ENCODE data around the gene ATP2B2.

DNA sequence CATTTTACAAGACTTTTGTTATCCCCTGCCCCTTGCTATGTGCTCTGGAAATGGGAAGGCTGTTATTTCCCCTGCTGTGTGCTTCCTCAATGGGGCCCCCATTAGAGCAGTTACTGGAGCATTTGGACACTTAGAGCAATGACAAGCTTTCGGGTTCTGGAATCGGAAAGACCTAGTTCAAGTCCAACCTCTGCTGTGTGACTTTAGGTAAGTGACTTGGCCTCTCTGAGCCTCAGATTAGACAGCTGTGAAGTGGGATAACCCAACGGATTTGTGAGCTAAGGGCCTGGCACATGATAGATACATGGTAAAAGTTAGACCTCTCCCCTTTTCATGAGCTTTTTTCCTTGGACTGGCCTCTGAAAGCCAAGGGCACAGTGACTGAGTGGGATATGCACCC lies 100.5 kb downstream of the ATP2B2 start:
- TF ChIP-seq JUNB (CRISPR knock-in tag; conservative IDR thresholded peaks at IDR 0.05), result no peak
- no peak for TF ChIP-seq TRIM24 (IDR thresholded peaks at IDR 0.05)
- no peak for TF ChIP-seq MAFK (IDR thresholded peaks at IDR 0.05; ENCODE audit: low read length)
- TF ChIP-seq FOXA1 (IDR thresholded peaks at IDR 0.05; ENCODE audit: borderline replicate concordance), result no peak
- TF ChIP-seq, protein P1, sequence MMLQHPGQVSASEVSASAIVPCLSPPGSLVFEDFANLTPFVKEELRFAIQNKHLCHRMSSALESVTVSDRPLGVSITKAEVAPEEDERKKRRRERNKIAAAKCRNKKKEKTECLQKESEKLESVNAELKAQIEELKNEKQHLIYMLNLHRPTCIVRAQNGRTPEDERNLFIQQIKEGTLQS (IDR thresholded peaks at IDR 0.05), result no peak
- TF ChIP-seq, protein P1 (CRISPR knock-in tag; conservative IDR thresholded peaks at IDR 0.05), result no peak
- TF ChIP-seq MAZ (CRISPR knock-in tag; conservative IDR thresholded peaks at IDR 0.05 in 1 of 2, IDR thresholded peaks at IDR 0.05 in 1 of 2), result no peak
- no peak for TF ChIP-seq EP300 (IDR thresholded peaks at IDR 0.05; ENCODE audit: low read length)
- no peak for TF ChIP-seq SIN3A (IDR thresholded peaks at IDR 0.05; ENCODE audit: borderline replicate concordance in 2 of 2, control insufficient read depth in 1 of 2, low read depth in 2 of 2, low read length in 2 of 2)
- no peak for TF ChIP-seq MCM5 (IDR thresholded peaks at IDR 0.05; ENCODE audit: low read depth)
- TF ChIP-seq FOS (IDR thresholded peaks at IDR 0.05; ENCODE audit: extremely low read depth, insufficient read length), result no peak
- TF ChIP-seq, protein P2, sequence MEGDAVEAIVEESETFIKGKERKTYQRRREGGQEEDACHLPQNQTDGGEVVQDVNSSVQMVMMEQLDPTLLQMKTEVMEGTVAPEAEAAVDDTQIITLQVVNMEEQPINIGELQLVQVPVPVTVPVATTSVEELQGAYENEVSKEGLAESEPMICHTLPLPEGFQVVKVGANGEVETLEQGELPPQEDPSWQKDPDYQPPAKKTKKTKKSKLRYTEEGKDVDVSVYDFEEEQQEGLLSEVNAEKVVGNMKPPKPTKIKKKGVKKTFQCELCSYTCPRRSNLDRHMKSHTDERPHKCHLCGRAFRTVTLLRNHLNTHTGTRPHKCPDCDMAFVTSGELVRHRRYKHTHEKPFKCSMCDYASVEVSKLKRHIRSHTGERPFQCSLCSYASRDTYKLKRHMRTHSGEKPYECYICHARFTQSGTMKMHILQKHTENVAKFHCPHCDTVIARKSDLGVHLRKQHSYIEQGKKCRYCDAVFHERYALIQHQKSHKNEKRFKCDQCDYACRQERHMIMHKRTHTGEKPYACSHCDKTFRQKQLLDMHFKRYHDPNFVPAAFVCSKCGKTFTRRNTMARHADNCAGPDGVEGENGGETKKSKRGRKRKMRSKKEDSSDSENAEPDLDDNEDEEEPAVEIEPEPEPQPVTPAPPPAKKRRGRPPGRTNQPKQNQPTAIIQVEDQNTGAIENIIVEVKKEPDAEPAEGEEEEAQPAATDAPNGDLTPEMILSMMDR (IDR thresholded peaks at IDR 0.05 in 2 of 3, conservative IDR thresholded peaks at IDR 0.05 in 1 of 3; ENCODE audit: insufficient read depth in 2 of 3, low read depth in 1 of 3, low read length in 3 of 3), result no peak
